Stimulated activated CD4-positive, alpha-beta T cell treated with anti-CD3 and anti-CD28 coated beads, Interleukin-15, amount 100 ng/mL, for 1 hour (primary cell): ENCODE measurements around the gene HEMGN.

Experiments
- DNase-seq, 2 donors: peaks; one replicate each; pipeline ENCODE4 v3.0.0-alpha.2; 2020; ENCODE audit warnings: low read depth in 1 of 2, low spot score in 1 of 2

Gene HEMGN

DNA sequence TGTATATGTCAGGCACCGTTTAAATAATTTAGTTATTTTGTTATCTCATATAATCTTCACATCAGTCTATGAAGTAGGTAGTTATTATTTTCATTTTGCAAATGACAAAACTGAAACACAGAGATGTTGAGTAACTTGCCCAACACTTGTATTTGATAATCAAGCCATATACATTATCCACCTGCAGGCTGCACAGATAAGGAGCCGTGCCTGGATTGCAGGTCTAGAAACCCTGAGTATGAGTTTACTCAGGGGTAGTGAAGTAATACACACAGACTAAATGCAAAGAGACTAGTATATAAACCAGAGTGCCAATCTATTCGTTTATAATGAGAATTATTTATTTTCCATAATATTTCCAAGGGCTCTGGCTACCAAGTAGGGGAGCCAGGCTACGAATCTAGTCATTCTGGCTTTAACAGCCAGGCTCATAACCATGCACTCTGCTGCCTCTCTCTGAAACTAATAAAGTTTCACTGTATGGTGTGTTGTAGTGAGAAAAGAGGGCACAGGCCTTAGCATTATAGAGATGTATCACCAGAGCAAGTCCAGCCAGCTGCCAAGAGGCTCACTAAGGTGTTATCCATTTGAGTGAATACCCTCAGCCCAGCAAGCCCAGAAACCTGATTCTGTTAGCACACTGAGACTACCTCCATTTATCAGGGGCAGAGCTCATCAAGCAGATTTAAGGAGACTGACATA, 4.5 kb downstream of the HEMGN start:
- DNase-seq, result no peak

DNA sequence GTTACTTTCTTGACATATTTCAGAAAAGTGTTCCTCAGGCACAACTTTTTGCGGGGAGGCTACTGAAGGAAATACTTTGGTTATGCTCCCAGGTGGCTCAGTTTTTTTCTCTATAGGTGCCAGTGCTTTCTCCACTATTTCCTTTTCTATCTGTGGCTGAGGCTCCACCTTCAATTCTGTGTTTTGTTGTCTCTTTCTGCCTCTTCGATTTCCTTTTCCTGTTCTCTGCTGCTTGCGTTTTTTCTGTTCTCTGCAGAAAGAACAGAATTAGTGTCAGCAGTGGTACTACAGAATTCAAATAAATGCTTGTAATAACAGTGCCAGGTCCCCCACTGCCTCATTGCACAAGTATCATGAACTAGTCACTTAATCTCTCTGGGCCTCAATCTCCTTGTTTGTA, 7.0 kb downstream of the HEMGN start:
- no peak for DNase-seq

DNA sequence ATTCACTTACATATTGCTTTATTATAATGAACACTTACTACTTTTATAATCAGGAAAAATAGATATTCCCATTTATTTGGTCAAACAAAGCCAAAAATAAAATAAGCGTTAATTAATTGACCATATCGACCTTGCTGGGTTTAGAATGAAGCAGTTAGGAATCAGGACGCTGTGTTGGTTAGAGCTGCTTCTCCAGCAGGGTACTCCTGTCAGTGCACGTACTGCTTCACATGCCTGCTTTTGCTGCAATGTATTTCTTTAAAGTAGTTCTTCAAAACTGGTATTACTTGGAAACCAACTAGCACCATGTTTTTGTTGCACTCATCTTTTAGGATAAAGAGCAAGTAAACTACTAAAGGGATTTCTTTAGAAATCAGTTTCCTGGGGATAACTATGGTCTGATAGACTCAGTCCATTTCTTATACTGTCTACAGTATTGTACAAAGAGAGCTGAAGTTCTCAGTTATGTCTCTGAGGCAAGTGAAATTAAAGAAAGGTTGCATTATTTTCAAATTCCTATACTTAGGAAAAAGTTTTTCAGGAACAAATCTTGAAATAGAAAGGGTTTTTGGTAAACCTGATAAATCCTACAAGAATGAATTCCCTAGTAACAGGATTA, 8.9 kb downstream of the HEMGN start:
- DNase-seq, result no peak

DNA sequence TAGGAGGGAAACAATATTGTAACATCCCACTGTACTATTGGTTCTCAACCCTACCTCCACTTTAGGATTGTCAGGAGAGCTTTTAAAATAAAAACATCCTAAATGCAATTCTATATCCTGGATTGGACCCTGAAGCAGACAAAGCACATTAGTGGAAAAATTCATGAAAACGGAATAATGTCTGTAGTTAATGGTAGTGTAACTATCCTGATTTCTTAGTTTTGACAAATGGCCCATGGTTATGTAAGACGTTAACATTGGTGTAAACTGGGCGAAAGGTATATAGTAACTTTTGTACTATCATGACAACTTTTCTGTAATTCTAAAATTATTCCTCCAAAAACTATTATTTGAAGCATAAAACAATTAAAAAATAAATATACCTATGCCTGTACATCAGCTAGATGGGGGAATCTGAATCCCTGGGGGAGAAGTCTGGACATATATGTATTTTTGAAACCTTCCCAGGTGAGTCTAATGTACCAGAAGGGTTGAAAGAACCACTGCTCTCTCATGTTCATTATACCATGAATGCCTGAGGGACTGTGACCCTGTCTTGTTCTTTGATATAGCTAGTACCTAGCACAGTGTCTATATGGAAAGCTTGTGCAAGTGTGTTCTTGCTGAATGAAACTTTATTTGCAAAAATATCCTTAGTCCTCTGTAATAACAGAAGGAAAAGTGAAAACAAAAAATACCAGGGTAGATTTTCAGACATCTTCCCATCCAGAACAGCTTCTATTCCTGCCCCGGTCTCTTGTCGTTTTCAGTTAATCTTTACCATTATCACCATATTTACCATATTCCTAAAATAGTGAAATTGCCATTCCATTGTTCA, 12.3 kb downstream of the HEMGN start:
- no peak for DNase-seq

DNA sequence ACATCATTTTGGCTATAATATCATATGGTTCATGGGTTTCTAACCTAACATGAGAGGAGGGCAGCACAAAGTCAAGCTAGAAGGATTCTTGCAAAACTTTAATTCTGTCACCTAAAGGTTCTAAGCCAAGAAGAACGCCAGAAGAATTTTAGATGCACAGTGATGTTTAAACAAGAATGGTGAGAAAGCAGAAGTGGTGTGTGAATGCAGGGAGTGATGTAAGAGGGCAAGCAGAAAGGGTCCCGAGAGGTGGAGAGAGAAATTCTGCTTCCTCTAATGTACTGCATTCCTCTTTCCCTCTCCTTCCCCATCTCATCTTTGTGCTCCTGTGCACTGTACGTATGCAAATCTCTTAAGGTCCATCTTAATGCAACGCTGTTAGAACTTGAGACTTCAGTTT, 13.6 kb downstream of the HEMGN start:
- DNase-seq, result no peak

DNA sequence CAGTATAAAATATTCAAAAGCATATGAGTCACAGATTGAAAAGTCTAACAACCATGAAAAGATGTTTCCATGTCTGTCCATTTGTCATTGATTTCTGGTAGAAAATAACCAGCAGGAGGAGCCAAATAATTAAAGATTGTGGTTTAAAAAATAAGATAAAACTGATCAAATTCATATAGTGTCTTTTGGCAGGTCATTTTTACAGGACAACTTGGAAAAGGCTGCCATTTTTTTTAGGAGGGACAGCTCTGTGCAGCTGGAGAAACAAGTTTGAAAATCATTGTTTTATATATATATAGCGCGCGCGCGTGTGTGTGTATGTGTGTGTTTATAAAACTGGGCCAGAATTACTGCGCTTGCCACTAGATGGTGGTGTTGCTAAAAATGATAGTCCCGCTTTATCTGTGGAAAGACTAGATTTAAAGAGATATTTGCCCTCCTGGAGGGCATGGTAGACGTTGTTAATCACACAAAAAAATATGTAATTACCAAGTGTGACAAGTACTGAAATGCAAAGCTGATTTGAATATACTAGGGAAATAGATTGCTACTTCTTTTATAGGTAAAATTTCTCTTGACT, 14.4 kb downstream of the HEMGN start:
- peak; percentile 38 to 49 for DNase-seq

DNA sequence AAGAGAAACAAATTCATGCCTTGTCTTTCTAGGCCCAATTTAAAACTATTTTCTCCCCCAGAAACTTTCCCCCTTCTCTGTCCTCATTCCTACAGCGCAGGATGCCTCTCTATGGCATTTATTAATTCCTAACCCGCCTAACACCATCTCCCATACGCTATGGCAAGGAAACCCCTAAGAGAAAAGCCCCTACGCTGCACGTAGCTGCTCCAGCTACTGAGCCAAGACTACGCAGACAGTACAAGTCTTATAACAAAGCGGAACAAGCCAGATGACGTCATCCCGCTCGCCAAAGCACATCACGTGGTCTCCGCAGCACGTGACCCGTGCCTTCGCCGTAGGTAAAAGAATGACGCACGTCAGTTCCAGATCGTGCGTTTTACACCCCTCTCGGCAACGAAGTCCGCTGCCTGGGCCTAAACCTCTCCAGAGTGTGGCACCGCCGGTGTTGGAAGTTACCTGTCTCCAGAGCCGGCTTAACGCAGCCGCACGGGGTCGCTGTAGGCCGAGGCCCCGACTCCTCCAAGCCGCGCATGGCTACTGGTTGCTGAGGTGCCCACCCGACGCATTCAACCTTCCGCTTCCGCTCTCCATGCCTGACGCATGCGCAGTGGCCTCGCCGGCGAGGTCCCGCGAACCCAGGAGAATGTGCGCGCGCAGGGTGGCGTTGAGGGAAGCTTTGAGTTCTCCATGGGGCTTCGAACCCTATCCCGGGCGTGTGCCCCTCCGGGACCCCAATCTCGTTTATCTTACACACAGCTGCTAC, 15.8 kb downstream of the HEMGN start, which contains the start of gene TRMO:
TRMO (minus strand) TSS at position 542 of the 766 bp plus-strand sequence; CDS start at position 535, 7 bp downstream.
- peak; percentile 96 to 97 for DNase-seq

DNA sequence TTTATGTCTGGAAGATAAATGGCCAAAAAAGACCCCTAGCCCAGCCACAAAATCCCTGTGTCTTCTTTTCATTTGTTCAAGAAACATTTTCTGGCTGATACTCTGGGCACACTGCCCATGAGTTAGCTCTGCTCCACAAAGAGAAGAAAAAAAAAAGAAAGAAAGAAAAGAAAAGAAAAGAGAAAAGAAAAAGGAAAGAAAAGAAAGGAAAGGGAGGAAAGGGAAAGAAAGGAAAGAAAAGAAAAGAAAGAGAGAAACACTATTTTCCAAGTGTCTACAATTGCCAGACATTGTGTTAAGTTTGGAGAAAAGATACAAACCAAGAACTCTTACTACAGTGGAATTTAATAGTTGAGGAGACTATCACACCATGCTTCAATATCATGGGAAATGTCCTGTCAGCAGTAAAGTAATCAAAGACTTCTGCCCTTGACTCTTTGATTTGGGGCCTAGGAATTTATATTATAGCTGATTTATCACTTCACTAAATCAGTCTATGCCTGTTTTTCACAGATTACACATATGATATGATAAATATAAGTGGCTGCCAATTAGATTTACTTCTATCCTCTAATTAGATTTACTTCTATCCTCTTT, 18.7 kb downstream of the HEMGN start:
- DNase-seq, result no peak

DNA sequence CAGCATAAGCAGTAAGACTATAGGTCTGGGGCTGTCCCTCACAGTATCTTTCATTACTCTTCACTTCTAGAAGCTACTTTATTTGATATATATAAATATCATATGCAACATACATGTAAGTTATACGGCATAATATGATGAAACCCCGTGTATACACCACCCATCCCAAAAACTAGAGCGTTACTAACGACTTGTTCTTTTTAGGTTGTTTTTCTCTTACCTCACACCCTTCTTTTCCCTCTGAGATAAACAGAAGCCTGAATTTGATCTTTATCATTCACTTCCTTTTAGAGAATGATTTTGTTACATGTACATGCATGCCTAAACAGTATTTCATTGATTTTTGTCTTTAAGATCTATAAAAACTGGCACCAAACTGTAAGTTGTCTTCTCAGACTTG, 19.4 kb downstream of the HEMGN start:
- no peak for DNase-seq

DNA sequence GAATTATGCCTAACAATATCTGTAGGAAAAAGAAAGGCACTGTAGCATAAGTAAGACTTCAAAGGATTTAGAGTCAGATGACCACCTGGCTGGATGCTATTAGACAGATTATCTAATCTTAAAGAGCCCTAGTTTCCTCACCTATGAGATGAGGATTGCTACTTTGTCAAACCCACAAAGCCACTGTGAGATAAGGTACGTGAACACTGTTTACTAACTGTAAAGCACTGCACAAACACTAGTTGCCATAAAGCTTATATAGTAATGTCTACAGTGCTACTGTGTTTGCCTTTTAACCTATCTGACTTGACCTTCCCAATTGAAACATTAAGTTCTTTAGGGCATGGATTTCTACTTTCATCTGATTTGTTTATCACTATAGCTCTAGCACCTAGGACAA, 26.0 kb downstream of the HEMGN start:
- DNase-seq, result no peak

DNA sequence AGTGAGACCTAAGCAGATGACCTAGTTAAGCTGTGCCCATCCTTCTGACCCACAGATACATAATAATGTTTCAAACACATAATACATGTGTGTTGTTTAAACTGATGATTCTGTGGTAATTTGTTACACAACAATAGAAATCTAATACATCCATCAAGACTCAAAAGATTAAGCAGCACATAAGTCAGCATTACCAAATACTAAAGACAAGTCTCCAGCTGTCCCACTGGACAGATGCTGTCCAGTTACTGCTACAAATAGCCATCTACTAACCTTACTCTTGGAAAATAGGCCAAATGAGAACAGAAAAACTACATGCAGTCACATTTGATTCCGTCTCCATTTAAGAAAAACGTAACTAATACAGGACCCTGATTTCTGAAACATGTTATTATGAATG, 26.4 kb downstream of the HEMGN start:
- DNase-seq, result no peak

DNA sequence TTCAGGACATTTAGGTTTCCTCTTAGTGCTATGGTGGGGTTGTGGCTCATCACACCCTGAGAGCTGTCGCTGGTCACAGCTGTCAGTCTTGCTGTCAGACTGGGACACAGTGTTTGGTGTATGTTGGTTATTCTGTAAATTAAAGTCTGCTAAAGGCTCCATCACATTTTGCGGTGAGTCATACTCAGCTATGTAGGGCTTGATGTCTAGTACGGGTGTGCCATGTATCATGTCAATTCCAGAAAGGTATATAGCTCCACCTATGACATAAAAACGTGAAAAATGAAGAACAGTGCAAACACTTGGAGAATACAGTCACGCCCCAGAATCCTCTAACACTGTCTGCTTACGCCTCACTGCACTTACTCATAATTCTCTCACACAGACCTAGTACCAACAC, 27.6 kb downstream of the HEMGN start:
- no peak for DNase-seq

DNA sequence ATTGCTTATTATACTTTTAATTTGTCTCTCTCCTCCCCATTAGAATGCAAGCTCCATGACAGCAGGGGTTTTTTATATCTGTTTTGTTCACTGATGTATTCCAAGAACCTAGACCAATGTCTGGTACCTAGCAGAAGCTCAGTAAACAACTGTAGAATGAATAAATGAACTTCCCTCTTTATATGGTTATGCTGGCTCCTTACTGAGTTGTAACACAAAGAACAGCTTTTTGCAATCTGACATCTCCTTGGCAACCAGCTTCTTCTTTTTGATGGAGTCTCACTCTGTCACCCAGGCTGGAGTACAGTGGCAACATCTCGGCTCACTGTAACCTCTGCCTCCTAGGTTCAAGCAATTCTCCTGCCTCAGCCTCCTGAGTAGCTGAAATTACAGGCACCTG, 29.3 kb downstream of the HEMGN start:
- DNase-seq, result no peak

DNA sequence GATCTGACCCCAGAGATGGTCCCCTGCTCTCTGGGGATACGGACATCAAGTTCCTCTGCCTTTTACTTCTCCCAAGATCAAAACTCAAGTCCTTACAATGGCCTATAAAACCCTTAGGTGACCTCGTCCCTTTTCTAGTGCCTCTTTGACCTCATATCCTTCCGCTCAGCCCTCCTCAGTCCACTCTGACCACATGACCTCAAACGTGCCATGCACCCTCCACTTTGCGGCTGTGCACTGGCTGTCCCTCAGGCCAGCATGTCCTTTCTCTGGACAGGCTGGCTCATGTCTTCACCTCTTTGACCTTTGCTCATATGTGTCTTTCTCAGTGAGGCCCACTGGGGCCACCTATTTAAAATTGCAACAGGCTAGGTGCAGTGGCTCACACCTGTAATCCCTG, 30.3 kb downstream of the HEMGN start:
- DNase-seq, result no peak

DNA sequence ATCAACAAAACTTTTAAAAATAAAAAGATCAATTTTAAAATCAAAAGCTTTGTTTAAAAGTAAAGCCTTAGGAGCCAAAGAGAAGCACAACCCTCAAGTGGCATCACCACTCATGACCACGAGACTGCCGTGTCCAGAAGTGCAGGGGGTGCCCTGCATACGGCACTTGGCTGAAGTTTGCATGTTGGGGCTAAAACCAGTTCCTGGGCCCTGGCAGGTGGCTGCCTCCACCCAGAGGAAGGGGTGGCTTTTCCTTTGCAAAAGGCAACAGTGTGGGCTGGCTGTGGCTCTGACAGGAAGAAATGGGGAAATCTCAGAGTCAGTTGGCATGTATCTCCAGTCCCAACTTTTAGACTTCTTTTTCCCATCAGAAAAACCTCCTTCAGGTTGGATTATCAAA, 30.9 kb downstream of the HEMGN start:
- no peak for DNase-seq

DNA sequence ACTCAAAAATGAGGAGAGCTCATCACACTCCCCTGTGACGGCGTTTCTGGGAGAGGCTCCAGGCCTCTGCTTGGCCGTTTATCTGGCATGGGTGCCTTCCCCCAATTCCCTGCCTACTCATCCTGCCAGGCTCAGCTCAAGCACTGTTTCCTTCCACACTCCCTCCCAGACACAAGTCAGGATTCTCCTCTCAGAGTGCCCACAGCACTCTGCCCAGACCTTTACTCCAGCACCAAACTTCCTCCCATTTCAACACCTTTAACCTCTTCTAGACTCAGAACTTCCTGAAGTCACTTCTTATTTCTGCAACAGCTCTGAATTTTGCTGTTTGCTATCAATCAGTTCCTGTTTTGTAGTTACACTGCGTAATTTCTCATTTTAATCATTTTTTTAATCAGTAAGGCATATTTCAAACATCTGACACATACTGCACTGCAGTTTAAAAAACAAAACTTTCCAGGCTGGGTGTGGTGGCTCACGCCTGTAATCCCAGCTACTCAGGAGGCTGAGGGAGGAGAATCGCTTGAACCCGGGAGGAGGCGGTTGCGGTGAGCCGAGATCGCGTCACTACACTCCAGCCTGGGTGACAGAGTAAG, 31.6 kb downstream of the HEMGN start:
- no peak for DNase-seq

DNA sequence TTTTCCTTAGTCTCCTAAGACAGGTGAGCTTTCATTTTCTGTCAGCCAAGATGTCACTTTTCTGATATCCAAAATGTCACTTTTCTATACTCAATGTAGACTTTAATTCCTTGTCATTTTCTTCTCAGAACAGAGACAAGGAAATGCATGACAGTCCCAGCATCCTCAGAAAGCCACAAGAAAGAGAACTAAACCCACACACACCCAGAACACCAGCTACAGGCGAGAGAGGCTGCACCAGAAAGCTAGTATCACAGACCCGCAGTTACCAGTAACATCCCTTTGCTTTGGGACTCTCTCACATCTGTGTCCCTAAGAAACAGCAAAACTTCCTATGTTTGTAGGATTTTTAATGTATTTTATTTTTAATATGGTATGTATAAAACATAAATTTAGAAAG, 32.7 kb downstream of the HEMGN start:
- no peak for DNase-seq

DNA sequence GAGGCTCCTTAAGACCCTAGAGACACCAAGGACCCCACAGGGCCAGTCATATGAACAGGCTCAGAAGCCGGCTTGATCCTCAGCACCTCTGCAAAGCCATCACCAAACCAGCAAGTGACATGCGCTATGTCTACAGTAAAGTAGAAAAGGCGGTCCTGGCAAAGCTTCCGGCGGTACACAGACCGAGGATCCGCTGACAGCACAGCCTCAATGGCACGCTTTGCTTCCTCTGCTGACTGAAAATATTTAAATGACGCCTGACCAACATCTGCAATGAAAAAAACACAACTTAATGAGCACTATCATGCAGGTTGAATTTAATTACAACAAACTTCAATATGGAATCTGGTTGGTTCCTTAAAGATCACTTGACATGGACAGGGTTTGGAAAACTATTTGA, 33.2 kb downstream of the HEMGN start:
- no peak for DNase-seq

DNA sequence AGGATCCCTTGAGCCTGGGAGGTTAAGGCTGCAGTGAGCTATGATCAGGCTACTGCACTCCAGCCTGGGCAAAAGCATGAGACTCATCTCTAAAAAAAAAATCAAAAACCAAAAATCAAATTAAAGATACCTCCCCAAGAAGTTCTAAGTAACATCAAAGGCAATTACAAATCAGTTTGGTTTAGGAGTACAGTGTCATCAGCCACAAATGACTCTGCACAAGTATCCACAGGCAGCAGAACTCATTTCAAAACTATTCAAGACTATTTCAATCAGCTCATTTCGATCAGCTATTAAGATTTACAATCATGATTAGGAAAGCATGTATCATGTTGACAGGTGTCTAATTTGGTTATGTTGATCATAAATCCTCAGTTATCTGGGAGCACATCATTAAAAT, 34.8 kb downstream of the HEMGN start:
- DNase-seq, result no peak
